Measurements from ENCODE around the gene LDLRAD4. TPM values are rescaled to one million over a fixed set of nuclear protein-coding genes. Genes with fewer than 3 reads are reported as not detected.

The LDLRAD4 gene
- total and polyA plus RNA-seq, 2 experiments from 2014 or later: 0.73 to 1.9 TPM

GRCh38 chr18:13179566-13180113 is 38.9 kb upstream of the LDLRAD4 start:
- ATAC-seq: no peak
- Histone ChIP-seq H3K27me3 (ENCODE audit: insufficient read depth) (no peaks in the 10 kb centered on the region), H2AFZ (no peak overlapping the region), H4K20me1 (replicated peaks; ENCODE audit: insufficient read depth) (no peaks in the 10 kb centered on the region), H3K79me2 (replicated peaks; ENCODE audit: insufficient read depth) (no peaks in the 10 kb centered on the region), H3F3A (replicated peaks; ENCODE audit: low read depth) (0 out of 2 replicates have a peak, but pooled peaks cover 3% of the 10 kb centered on the region), H3K4me3 (no peak overlapping the region), H3K9me2 (ENCODE audit: insufficient read depth) (no peaks in the 10 kb centered on the region), H3K27ac (ENCODE audit: low read depth) (no peak overlapping the region), H3K4me1 (ENCODE audit: insufficient read depth) (no peaks in the 10 kb centered on the region), H3K4me2 (no peak overlapping the region), H3K36me3 (ENCODE audit: insufficient read depth) (no peaks in the 10 kb centered on the region)
- no peak overlapping the region for H3K4me3 Mint-ChIP-seq
- TF ChIP-seq EZH2phosphoT487 (IDR thresholded peaks at IDR 0.05; ENCODE audit: unreplicated experiment): no peak
- no peak for TF ChIP-seq CREB1 (CRISPR knock-in tag; IDR thresholded peaks at IDR 0.05; ENCODE audit: low read depth)
- no peak for TF ChIP-seq NANOG (IDR thresholded peaks at IDR 0.05; ENCODE audit: borderline replicate concordance)
- TF ChIP-seq CTCF (conservative IDR thresholded peaks at IDR 0.05; ENCODE audit: low read depth in 2 of 2): no peak
- no peak for TF ChIP-seq POLR2AphosphoS5 (IDR thresholded peaks at IDR 0.05; ENCODE audit: low read depth)
- no peak for TF ChIP-seq ETS1 (IDR thresholded peaks at IDR 0.05)
- no peak for TF ChIP-seq EZH2 (IDR thresholded peaks at IDR 0.05; ENCODE audit: low read depth, unreplicated experiment)
- TF ChIP-seq REST (IDR thresholded peaks at IDR 0.05; ENCODE audit: unreplicated experiment): no peak
- TF ChIP-seq JUNB (IDR thresholded peaks at IDR 0.05; ENCODE audit: unreplicated experiment): no peak
- no peak for TF ChIP-seq STAT1 (IDR thresholded peaks at IDR 0.05; ENCODE audit: unreplicated experiment)
- TF ChIP-seq ZNF462 (CRISPR knock-in tag; IDR thresholded peaks at IDR 0.05): no peak
- no peak for TF ChIP-seq ZNF331 (CRISPR knock-in tag; IDR thresholded peaks at IDR 0.05; ENCODE audit: low read depth)
- TF ChIP-seq ZNF114 (CRISPR knock-in tag; IDR thresholded peaks at IDR 0.05): no peak
- H3K27ac Mint-ChIP-seq: 0 out of 2 replicates have a peak overlapping the region, but pooled peaks have one; percentile 11
- no peak for DNase-seq (ENCODE audit: low spot score)
- H3K27me3 Mint-ChIP-seq (ENCODE audit: insufficient read depth, low read depth, poor library complexity): peaks cover 3% of the 10 kb centered on the region
- no peaks in the 10 kb centered on the region for H3K36me3 Mint-ChIP-seq (ENCODE audit: low read depth)
- peaks cover 14% of the 10 kb centered on the region; the same call in 2 of the 3 replicates for H3K9me3 Mint-ChIP-seq
- peaks cover 14% of the 10 kb centered on the region for H3K4me1 Mint-ChIP-seq

Measured in GM23338 (cell line).